Adrenal gland (tissue), 12 donors: Measurements from ENCODE around the gene IZUMO4. TPM values are rescaled to one million over a fixed set of nuclear protein-coding genes. Genes with fewer than 3 reads are reported as not detected.

Experiments used
- DNase-seq, 7 donors: peaks; one replicate each; pipeline ENCODE4 v3.0.0-alpha.2; 2019 to 2020
- H3K27ac ChIP-seq, 5 donors: fragments of 200-600 bp; sonication (generic) in 4 of 5; 1 replicate in 3 of 5; 2 replicates in 2 of 5; pipeline versions ENCODE4 v1.5.1 to v1.8.0; 2016 to 2020; ENCODE audit warnings: mild to moderate bottlenecking in 1 of 5
- H3K27me3 ChIP-seq: fragments of 200-600 bp; 2 replicates; pipeline ENCODE4 v1.8.0; 2021
- H3K36me3 ChIP-seq, 2 donors: fragments of 200-600 bp; replicated peaks in 1 of 2; 1 replicate in 1 of 2; 2 replicates in 1 of 2; pipeline versions ENCODE4 v1.5.1 to v1.8.0; 2018 to 2022
- H3K4me1 ChIP-seq, 2 donors: fragments of 200-600 bp; replicated peaks in 1 of 2; 1 replicate in 1 of 2; 2 replicates in 1 of 2; pipeline versions ENCODE4 v1.5.1 to v1.8.0; 2018 to 2021
- H3K4me3 ChIP-seq, 4 donors: fragments of 200-600 bp; sonication (generic) in 3 of 4; one replicate each; pipeline ENCODE4 v1.5.1; 2016 to 2018
- H3K9me3 ChIP-seq, 3 donors: fragments of 200-600 bp; sonication (generic) in 1 of 3; replicated peaks in 1 of 3; 1 replicate in 2 of 3; 2 replicates in 1 of 3; pipeline versions ENCODE4 v1.5.1 to v1.8.0; 2016 to 2021
- POLR2A ChIP-seq, 2 donors: fragments of 450-650 bp; IDR thresholded peaks; one replicate each; pipeline ENCODE4 v1.6.1; 2017; ENCODE audit warnings: antibody characterized with exemption in 2 of 2, mild to moderate bottlenecking in 2 of 2, moderate library complexity in 1 of 2
- WGBS, 4 donors: extraction: QIAGEN DNeasy Blood & Tissue Kit in 2 of 4; methylation state at CpG; one replicate each; pipeline versions ENCODE4 v1.1.5 to v1.1.7; 2013 to 2017; 5-methylcytosine and 5-hydroxymethylcytosine counted together
- intact Hi-C, 2 donors: fragments of 100-400 bp; cut with DNase I; formaldehyde crosslinking; loops; one replicate each; pipeline versions ENCODE4 v1.14.1 to v1.15.0; 2022 to 2023
- polyA plus RNA-seq, 3 donors: library from polyadenylated mRNA; stranded (reverse); fragments of 200-250 nt in 2 of 3; fragments of 350-450 nt in 1 of 3; fragmentation: Illumina TruSeq in 1 of 3; extraction: RNeasy Lipid Tissue Mini Kit (QIAGEN cat#74804) in 1 of 3; gene quantifications; one replicate each; pipeline ENCODE4 v1.2.3, GENCODE V29; 2013 to 2014
- total RNA-seq, 9 donors: library from RNA; depleted of rRNA in 4 of 9; stranded (reverse); fragments of >200 nt in 4 of 9; fragments of 120-200 nt in 1 of 9; fragmentation: NEBNext Ultra II Directional in 1 of 9; extraction: Animal tissue kit (Norgen Biotek cat#: 25700) in 1 of 9; gene quantifications; one replicate each; pipeline versions ENCODE4 v1.1.0 to v1.2.4, GENCODE V29; 2013 to 2023
- TF ChIP-seq, protein P1 (sequence below), 6 experiments: fragments of 450-650 bp in 4 of 6; fragments of 200-600 bp in 2 of 6; sonication (generic) in 1 of 6; IDR thresholded peaks; 1 replicate in 5 of 6; 2 replicates in 1 of 6; pipeline versions ENCODE4 v1.5.1 to v1.8.0; 2016 to 2021; ENCODE audit warnings: antibody characterized with exemption in 6 of 6, mild to moderate bottlenecking in 2 of 6, moderate library complexity in 1 of 6
- donor health status: healthy with polysubstance abuse.
- donor health status: Bipolar disorder and iron deficiency.
- donor health status: DM: yes; HTN: yes; CAD: no.
- donor health status: DM: no; HTN: no; CAD: no.
- donor health status: DM: no; HTN: no; CAD: no.
- donor health status: DM: yes; HTN: yes; CAD: no.

IZUMO4 gene
- total and polyA plus RNA-seq, 12 donors = 0.69 to 24.6 (median 2.5) TPM

DNA sequence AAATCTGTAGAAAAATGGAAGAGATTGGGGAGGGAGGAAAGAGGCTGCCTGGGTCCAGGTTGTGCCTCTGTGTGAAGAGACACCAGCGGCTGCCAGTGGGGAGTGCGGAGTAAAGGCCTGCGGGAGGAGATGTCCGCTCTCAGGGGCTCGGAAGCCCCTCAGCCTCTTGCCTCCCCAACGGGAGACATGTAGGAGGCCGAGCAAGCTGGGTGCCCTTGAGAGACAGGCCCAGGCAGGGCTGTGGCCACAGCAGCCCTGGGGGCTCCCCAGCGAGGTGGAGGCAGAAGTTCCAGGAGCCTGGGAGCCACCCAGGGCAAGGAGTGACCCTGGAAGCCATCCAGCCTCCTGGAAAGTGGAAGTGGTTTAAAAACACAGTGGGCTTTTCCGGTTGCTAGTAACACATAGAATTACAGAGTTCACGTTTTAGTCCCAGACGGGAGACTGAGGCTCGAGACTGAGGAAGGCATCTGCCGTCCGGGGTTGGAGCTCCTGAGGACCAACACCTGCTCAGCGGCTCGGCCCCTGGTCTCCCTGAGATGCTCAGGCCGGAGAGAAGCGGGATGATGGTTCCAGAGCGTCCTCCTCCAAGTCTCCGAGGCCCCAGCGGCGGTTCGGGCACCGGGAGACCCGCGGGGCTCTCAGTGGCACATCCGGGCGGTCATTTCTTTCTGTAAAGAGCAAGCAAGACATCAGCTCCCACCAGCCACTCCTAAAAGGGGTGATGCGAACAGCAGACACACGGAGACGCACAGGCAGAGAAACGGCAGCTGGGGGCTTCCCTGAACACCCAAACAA is 23.8 kb upstream of the IZUMO4 start:
- Histone ChIP-seq H3K9me3 (no peaks in the 10 kb centered on the region), H3K27me3 (no peaks in the 10 kb centered on the region), H3K36me3 (peaks cover 0 to 68% of the 10 kb centered on the region in 2 donors), H3K4me1 (peaks cover 10 to 12% of the 10 kb centered on the region in 2 donors), H3K4me3 (no peak overlapping the region), H3K27ac (no peak overlapping the region)
- DNase-seq = no peak
- TF ChIP-seq, protein P1, sequence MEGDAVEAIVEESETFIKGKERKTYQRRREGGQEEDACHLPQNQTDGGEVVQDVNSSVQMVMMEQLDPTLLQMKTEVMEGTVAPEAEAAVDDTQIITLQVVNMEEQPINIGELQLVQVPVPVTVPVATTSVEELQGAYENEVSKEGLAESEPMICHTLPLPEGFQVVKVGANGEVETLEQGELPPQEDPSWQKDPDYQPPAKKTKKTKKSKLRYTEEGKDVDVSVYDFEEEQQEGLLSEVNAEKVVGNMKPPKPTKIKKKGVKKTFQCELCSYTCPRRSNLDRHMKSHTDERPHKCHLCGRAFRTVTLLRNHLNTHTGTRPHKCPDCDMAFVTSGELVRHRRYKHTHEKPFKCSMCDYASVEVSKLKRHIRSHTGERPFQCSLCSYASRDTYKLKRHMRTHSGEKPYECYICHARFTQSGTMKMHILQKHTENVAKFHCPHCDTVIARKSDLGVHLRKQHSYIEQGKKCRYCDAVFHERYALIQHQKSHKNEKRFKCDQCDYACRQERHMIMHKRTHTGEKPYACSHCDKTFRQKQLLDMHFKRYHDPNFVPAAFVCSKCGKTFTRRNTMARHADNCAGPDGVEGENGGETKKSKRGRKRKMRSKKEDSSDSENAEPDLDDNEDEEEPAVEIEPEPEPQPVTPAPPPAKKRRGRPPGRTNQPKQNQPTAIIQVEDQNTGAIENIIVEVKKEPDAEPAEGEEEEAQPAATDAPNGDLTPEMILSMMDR (IDR thresholded peaks at IDR 0.05) = no peak
- no peak for TF ChIP-seq POLR2A (IDR thresholded peaks at IDR 0.05)
- 82 to 88% (median 87%) methylated on average over 21 to 32 of the region's 32 CpGs for whole genome bisulfite sequencing, 4 donors
- intact Hi-C loops = loop anchor here (5.0 to 10.0 kb wide), 2 partner anchors 61 to 148 kb away; no protein-coding TSS in a partner anchor

DNA sequence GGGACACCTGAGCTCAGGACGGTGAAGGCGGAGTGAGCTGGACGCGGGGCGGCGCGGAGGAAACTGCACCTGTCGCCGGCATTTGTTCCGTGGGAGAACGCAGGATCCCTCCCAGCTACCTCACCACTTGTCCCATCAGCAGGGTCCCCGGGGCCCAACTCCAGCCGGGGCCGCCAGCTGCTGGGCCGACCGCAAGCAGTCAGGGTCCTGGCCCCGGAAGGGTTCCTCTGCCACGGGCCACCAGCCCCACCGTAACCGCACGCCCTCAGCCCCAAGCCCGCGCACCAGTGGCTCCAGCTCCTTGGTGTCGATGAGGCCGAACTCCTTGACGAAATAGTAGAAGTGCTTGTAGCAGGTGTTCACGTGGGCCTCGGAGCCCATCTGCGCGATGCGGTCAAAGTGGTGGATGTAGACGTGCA is 20.2 kb upstream of the IZUMO4 start:
- Histone ChIP-seq H3K27ac (no peak overlapping the region), H3K4me3 (no peak overlapping the region), H3K9me3 (no peaks in the 10 kb centered on the region), H3K27me3 (no peaks in the 10 kb centered on the region), H3K4me1 (no peaks in the 10 kb centered on the region), H3K36me3 (peaks cover 0 to 85% of the 10 kb centered on the region in 2 donors)
- DNase-seq = no peak
- 96 to 97% (median 97%) methylated on average over 24 to 32 of the region's 32 CpGs for WGBS, 4 donors
- intact Hi-C loops = loop anchor here in 1 of 2 donors (10.0 kb wide), 1 partner anchor 152 kb away; no protein-coding TSS in a partner anchor
- TF ChIP-seq, protein P1 (IDR thresholded peaks at IDR 0.05) = no peak
- no peak for TF ChIP-seq POLR2A (IDR thresholded peaks at IDR 0.05)

GRCh38 chr19:2077398-2077797 is 19.3 kb upstream of the IZUMO4 start:
- no peak overlapping the region for H3K27ac ChIP-seq
- TF ChIP-seq, protein P1 (IDR thresholded peaks at IDR 0.05) = no peak
- TF ChIP-seq POLR2A (IDR thresholded peaks at IDR 0.05) = no peak
- H3K9me3 ChIP-seq = no peaks in the 10 kb centered on the region
- no peak for DNase-seq
- no peaks in the 10 kb centered on the region for H3K27me3 ChIP-seq
- intact Hi-C loops = loop anchor here in 1 of 2 donors (10.0 kb wide), 1 partner anchor 153 kb away; no protein-coding TSS in a partner anchor
- WGBS, 4 donors = 89 to 95% (median 94%) methylated on average over 7 of the region's 7 CpGs
- no peaks in the 10 kb centered on the region for H3K4me1 ChIP-seq
- peaks cover 0 to 77% of the 10 kb centered on the region in 2 donors for H3K36me3 ChIP-seq
- no peak overlapping the region for H3K4me3 ChIP-seq

- Histone ChIP-seq H3K36me3 (peaks cover 0 to 70% of the 10 kb centered on the region in 2 donors), H3K27ac (no peak overlapping the region), H3K4me1 (no peaks in the 10 kb centered on the region), H3K4me3 (no peak overlapping the region), H3K27me3 (no peaks in the 10 kb centered on the region), H3K9me3 (no peaks in the 10 kb centered on the region)
- no peak for DNase-seq
- TF ChIP-seq, protein P1 (IDR thresholded peaks at IDR 0.05) = no peak
- no peak for TF ChIP-seq POLR2A (IDR thresholded peaks at IDR 0.05)
- 95 to 99% (median 96%) methylated on average over 31 to 44 of the region's 44 CpGs for WGBS, 4 donors
- intact Hi-C loops = loop anchor here in 1 of 2 donors (10.0 kb wide), 1 partner anchor 153 kb away; no protein-coding TSS in a partner anchor
These were observed 18.7 kb upstream of the IZUMO4 start for GRCh38 chr19:2077833-2078619.
